ENCODE results near the gene GRB10.

- TF ChIP-seq CTCF (IDR thresholded peaks at IDR 0.05) (no peak), POLR2A (IDR thresholded peaks at IDR 0.05) (no peak)
Measured at GRCh38 chr7:50620433-50620832, 162.3 kb downstream of the GRB10 start.

Data from uterus (tissue), 2 donors.